ENCODE data around the gene FGF16.

FGF16 gene

DNA sequence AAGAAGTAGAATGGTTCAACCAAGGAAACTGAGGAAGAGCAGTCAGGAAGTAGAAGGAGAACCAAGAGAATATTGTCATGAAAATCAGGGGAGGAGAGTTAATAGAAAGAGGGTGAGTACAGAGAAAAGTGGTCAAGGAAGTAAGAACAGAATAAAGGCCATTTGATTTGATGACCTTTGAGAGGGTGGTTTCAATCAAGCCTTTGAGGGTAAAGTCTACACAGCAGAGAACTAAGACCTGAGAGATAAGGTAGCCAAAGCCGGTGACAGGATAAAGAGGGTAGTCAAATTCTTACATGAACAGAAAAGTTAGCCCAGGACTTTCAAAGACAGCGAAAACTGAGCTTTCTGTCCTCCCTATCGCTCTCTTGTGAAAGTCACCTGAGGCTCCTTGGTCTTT lies 34.6 kb upstream of the FGF16 start:
- no peak overlapping the region for H4K12ac ChIP-seq (ENCODE audit: low read depth, low read length)
- no peak overlapping the region for H2BK5ac ChIP-seq (ENCODE audit: low read depth, low read length, poor library complexity)
- no CpG with 5 or more reads among the region's 3 CpGs for WGBS (ENCODE audit: extremely low coverage, insufficient coverage, insufficient read length)
- H3K4me1 ChIP-seq (ENCODE audit: control insufficient read depth in 1 of 2, insufficient read depth in 2 of 2, low read length in 2 of 2) = no peaks in the 10 kb centered on the region
- no peak overlapping the region for H4K8ac ChIP-seq (ENCODE audit: low read depth, low read length)
- H2AFZ ChIP-seq (ENCODE audit: insufficient read depth, low read length, poor library complexity) = no peak overlapping the region
- no peaks in the 10 kb centered on the region for H3K36me3 ChIP-seq (ENCODE audit: control insufficient read depth in 1 of 2, insufficient read depth in 2 of 2, low read length in 2 of 2)
- no peak overlapping the region for H3K4ac ChIP-seq (ENCODE audit: low read depth, low read length)
- no peaks in the 10 kb centered on the region for H3K27me3 ChIP-seq (ENCODE audit: insufficient read depth, low read length)
- DNase-seq = no peak
- H2AK5ac ChIP-seq (ENCODE audit: low read length) = no peak overlapping the region
- no peak overlapping the region for H3K4me3 ChIP-seq (ENCODE audit: low read depth, low read length)
- no peak overlapping the region for H2BK12ac ChIP-seq (ENCODE audit: low read length)
- H3K14ac ChIP-seq (ENCODE audit: low read length) = no peak overlapping the region
- no peak overlapping the region for H3K9ac ChIP-seq (ENCODE audit: low read length)
- no peak overlapping the region for H3K18ac ChIP-seq (ENCODE audit: low read length)
- no peaks in the 10 kb centered on the region for H3K9me3 ChIP-seq (ENCODE audit: insufficient read depth, low read depth, low read length)
- no peak overlapping the region for H3K27ac ChIP-seq (ENCODE audit: low read depth, low read length)
- no peak overlapping the region for H2BK120ac ChIP-seq (ENCODE audit: insufficient read depth, low read length, poor library complexity)
- H3K79me2 ChIP-seq (ENCODE audit: control insufficient read depth, insufficient read depth, low read length, poor library complexity) = no peaks in the 10 kb centered on the region
- H4K91ac ChIP-seq (ENCODE audit: low read depth, low read length) = no peak overlapping the region
- H3K23ac ChIP-seq (ENCODE audit: low read length) = no peak overlapping the region
- H3K4me2 ChIP-seq (ENCODE audit: low read length) = no peak overlapping the region
- no peaks in the 10 kb centered on the region for H3K79me1 ChIP-seq (ENCODE audit: low read length)

GRCh38 chrX:77415161-77415560 lies 32.0 kb upstream of the FGF16 start:
- no peak overlapping the region for H2AK5ac ChIP-seq (ENCODE audit: low read length)
- DNase-seq = no peak
- H3K14ac ChIP-seq (ENCODE audit: low read length) = no peak overlapping the region
- no peak overlapping the region for H4K91ac ChIP-seq (ENCODE audit: low read depth, low read length)
- H4K12ac ChIP-seq (ENCODE audit: low read depth, low read length) = no peak overlapping the region
- H2AFZ ChIP-seq (ENCODE audit: insufficient read depth, low read length, poor library complexity) = no peak overlapping the region
- no peak overlapping the region for H3K18ac ChIP-seq (ENCODE audit: low read length)
- H3K9ac ChIP-seq (ENCODE audit: low read length) = no peak overlapping the region
- no peak overlapping the region for H3K27ac ChIP-seq (ENCODE audit: low read depth, low read length)
- H2BK12ac ChIP-seq (ENCODE audit: low read length) = no peak overlapping the region
- no peaks in the 10 kb centered on the region for H3K4me1 ChIP-seq (ENCODE audit: control insufficient read depth in 1 of 2, insufficient read depth in 2 of 2, low read length in 2 of 2)
- no peaks in the 10 kb centered on the region for H3K27me3 ChIP-seq (ENCODE audit: insufficient read depth, low read length)
- no peak overlapping the region for H3K4me2 ChIP-seq (ENCODE audit: low read length)
- H3K79me1 ChIP-seq (ENCODE audit: low read length) = no peaks in the 10 kb centered on the region
- H3K4ac ChIP-seq (ENCODE audit: low read depth, low read length) = no peak overlapping the region
- no peaks in the 10 kb centered on the region for H3K36me3 ChIP-seq (ENCODE audit: control insufficient read depth in 1 of 2, insufficient read depth in 2 of 2, low read length in 2 of 2)
- H3K23ac ChIP-seq (ENCODE audit: low read length) = no peak overlapping the region
- no peaks in the 10 kb centered on the region for H3K79me2 ChIP-seq (ENCODE audit: control insufficient read depth, insufficient read depth, low read length, poor library complexity)
- H3K4me3 ChIP-seq (ENCODE audit: low read depth, low read length) = no peak overlapping the region
- H2BK120ac ChIP-seq (ENCODE audit: insufficient read depth, low read length, poor library complexity) = no peak overlapping the region
- WGBS (ENCODE audit: extremely low coverage, insufficient coverage, insufficient read length) = no CpG with 5 or more reads among the region's 1 CpG
- no peak overlapping the region for H4K8ac ChIP-seq (ENCODE audit: low read depth, low read length)
- no peaks in the 10 kb centered on the region for H3K9me3 ChIP-seq (ENCODE audit: insufficient read depth, low read depth, low read length)
- H2BK5ac ChIP-seq (ENCODE audit: low read depth, low read length, poor library complexity) = no peak overlapping the region

- Histone ChIP-seq H3K4ac (ENCODE audit: low read depth, low read length) (no peak overlapping the region), H2AK5ac (ENCODE audit: low read length) (no peak overlapping the region), H2BK12ac (ENCODE audit: low read length) (no peak overlapping the region), H3K27ac (ENCODE audit: low read depth, low read length) (no peak overlapping the region), H3K14ac (ENCODE audit: low read length) (no peak overlapping the region), H3K18ac (ENCODE audit: low read length) (no peak overlapping the region), H3K4me1 (ENCODE audit: control insufficient read depth in 1 of 2, insufficient read depth in 2 of 2, low read length in 2 of 2) (no peaks in the 10 kb centered on the region), H3K4me2 (ENCODE audit: low read length) (no peak overlapping the region), H4K8ac (ENCODE audit: low read depth, low read length) (no peak overlapping the region), H3K4me3 (ENCODE audit: low read depth, low read length) (no peak overlapping the region), H3K9me3 (ENCODE audit: insufficient read depth, low read depth, low read length) (no peaks in the 10 kb centered on the region), H3K79me1 (ENCODE audit: low read length) (no peaks in the 10 kb centered on the region), H2BK5ac (ENCODE audit: low read depth, low read length, poor library complexity) (no peak overlapping the region), H3K9ac (ENCODE audit: low read length) (no peak overlapping the region), H2BK120ac (ENCODE audit: insufficient read depth, low read length, poor library complexity) (no peak overlapping the region), H3K36me3 (ENCODE audit: control insufficient read depth in 1 of 2, insufficient read depth in 2 of 2, low read length in 2 of 2) (no peaks in the 10 kb centered on the region), H3K79me2 (ENCODE audit: control insufficient read depth, insufficient read depth, low read length, poor library complexity) (no peaks in the 10 kb centered on the region), H3K27me3 (ENCODE audit: insufficient read depth, low read length) (no peaks in the 10 kb centered on the region), H2AFZ (ENCODE audit: insufficient read depth, low read length, poor library complexity) (no peak overlapping the region), H4K91ac (ENCODE audit: low read depth, low read length) (no peak overlapping the region), H3K23ac (ENCODE audit: low read length) (no peak overlapping the region), H4K12ac (ENCODE audit: low read depth, low read length) (no peak overlapping the region)
- DNase-seq = no peak
- WGBS (ENCODE audit: extremely low coverage, insufficient coverage, insufficient read length) = no CpG with 5 or more reads among the region's 1 CpG
Observed at GRCh38 chrX:77415882-77416281, 31.3 kb upstream of the FGF16 start.

- no peak overlapping the region for H3K4ac ChIP-seq (ENCODE audit: low read depth, low read length)
- no peaks in the 10 kb centered on the region for H3K27me3 ChIP-seq (ENCODE audit: insufficient read depth, low read length)
- no CpG with 5 or more reads among the region's 4 CpGs for WGBS (ENCODE audit: extremely low coverage, insufficient coverage, insufficient read length)
- H4K8ac ChIP-seq (ENCODE audit: low read depth, low read length) = no peak overlapping the region
- no peak overlapping the region for H3K27ac ChIP-seq (ENCODE audit: low read depth, low read length)
- no peak overlapping the region for H4K91ac ChIP-seq (ENCODE audit: low read depth, low read length)
- H3K9me3 ChIP-seq (ENCODE audit: insufficient read depth, low read depth, low read length) = no peaks in the 10 kb centered on the region
- H3K23ac ChIP-seq (ENCODE audit: low read length) = no peak overlapping the region
- H2BK5ac ChIP-seq (ENCODE audit: low read depth, low read length, poor library complexity) = no peak overlapping the region
- H3K79me2 ChIP-seq (ENCODE audit: control insufficient read depth, insufficient read depth, low read length, poor library complexity) = no peaks in the 10 kb centered on the region
- H3K4me1 ChIP-seq (ENCODE audit: control insufficient read depth in 1 of 2, insufficient read depth in 2 of 2, low read length in 2 of 2) = no peaks in the 10 kb centered on the region
- H3K9ac ChIP-seq (ENCODE audit: low read length) = no peak overlapping the region
- H3K36me3 ChIP-seq (ENCODE audit: control insufficient read depth in 1 of 2, insufficient read depth in 2 of 2, low read length in 2 of 2) = no peaks in the 10 kb centered on the region
- no peak overlapping the region for H3K18ac ChIP-seq (ENCODE audit: low read length)
- no peak overlapping the region for H3K14ac ChIP-seq (ENCODE audit: low read length)
- H3K79me1 ChIP-seq (ENCODE audit: low read length) = no peaks in the 10 kb centered on the region
- no peak overlapping the region for H3K4me2 ChIP-seq (ENCODE audit: low read length)
- H2AFZ ChIP-seq (ENCODE audit: insufficient read depth, low read length, poor library complexity) = no peak overlapping the region
- no peak for DNase-seq
- H2AK5ac ChIP-seq (ENCODE audit: low read length) = no peak overlapping the region
- no peak overlapping the region for H4K12ac ChIP-seq (ENCODE audit: low read depth, low read length)
- no peak overlapping the region for H2BK12ac ChIP-seq (ENCODE audit: low read length)
- no peak overlapping the region for H3K4me3 ChIP-seq (ENCODE audit: low read depth, low read length)
- H2BK120ac ChIP-seq (ENCODE audit: insufficient read depth, low read length, poor library complexity) = no peak overlapping the region
Observed at GRCh38 chrX:77422891-77423648, 24.1 kb upstream of the FGF16 start.
